Gastroesophageal sphincter (tissue), 3 donors: ENCODE data around the gene CNTN5.

Experiments used
- CTCF ChIP-seq, 4 experiments: fragments of 200-600 bp in 2 of 4; fragments of 450-650 bp in 2 of 4; sonication (generic) in 1 of 4; IDR thresholded peaks; one replicate each; pipeline ENCODE4 v1.5.1; 2017 to 2019; ENCODE audit warnings: antibody characterized with exemption in 4 of 4, mild to moderate bottlenecking in 2 of 4, moderate library complexity in 2 of 4
- EP300 ChIP-seq: sonication (generic); formaldehyde crosslinking; IDR thresholded peaks from one replicate; pipeline ENCODE4 v1.6.1; 2017; ENCODE audit warnings: antibody characterized with exemption, mild to moderate bottlenecking
- POLR2A ChIP-seq, 2 donors: fragments of 450-650 bp; IDR thresholded peaks; one replicate each; pipeline ENCODE4 v1.6.1; 2017; ENCODE audit warnings: antibody characterized with exemption in 2 of 2, mild to moderate bottlenecking in 2 of 2, moderate library complexity in 1 of 2
- POLR2AphosphoS5 ChIP-seq: sonication (generic); formaldehyde crosslinking; IDR thresholded peaks from one replicate; pipeline ENCODE4 v1.6.1; 2017; ENCODE audit warnings: antibody characterized with exemption

GRCh38 chr11:99638073-99638553, 617.4 kb downstream of the CNTN5 start:
- TF ChIP-seq CTCF (IDR thresholded peaks at IDR 0.05) (no peak), POLR2A (IDR thresholded peaks at IDR 0.05) (no peak), POLR2AphosphoS5 (no peak), EP300 (no peak)
